GM19238 (cell line): ENCODE measurements around the gene CHTF18.
"Not testable (repeated sequence)": the region's sequence is repeated elsewhere in the genome, so short reads cannot be mapped to it uniquely, and the experiment has no call there.

Source experiments
- DNase-seq: peaks from one replicate; pipeline ENCODE4 v3.0.0; 2011; ENCODE audit warnings: low spot score; ENCODE audit not compliant: insufficient read length

CHTF18 gene

DNA sequence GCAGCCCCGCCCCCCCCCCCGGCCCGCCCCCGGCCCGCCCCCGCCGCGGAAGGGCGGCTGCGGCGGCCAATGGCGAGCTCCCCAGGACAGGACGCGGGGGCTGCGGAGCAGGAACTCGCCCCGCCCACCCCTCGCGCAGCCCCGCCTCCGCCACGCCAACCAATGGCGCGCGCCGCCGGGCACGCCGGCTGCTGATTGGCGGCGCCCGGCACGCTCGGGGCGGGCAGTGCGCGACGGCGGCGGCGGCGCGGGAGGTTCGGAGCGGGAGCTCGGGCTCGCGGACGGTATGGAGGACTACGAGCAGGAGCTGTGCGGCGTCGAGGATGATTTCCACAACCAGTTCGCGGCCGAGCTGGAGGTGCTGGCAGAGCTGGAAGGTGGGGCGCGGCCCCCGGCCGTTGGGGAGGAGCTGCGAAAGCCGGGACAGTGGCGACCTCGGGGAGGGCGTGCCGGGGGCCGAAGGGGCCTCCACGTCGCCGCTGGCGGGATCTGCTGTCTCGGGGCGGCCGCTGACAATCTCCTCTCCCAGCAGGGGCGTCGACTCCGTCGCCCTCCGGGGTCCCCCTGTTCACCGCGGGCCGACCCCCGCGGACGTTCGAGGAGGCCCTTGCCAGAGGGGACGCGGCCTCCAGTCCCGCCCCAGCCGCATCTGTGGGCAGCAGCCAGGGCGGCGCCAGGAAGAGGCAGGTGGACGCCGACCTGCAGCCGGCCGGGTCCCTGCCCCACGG, at the start of gene CHTF18:
TSS of gene CHTF18 (plus strand) at position 222 of the 728 bp plus-strand sequence. CDS start at position 287, 65 bp downstream.
- DNase-seq: peak; percentile 100

DNA sequence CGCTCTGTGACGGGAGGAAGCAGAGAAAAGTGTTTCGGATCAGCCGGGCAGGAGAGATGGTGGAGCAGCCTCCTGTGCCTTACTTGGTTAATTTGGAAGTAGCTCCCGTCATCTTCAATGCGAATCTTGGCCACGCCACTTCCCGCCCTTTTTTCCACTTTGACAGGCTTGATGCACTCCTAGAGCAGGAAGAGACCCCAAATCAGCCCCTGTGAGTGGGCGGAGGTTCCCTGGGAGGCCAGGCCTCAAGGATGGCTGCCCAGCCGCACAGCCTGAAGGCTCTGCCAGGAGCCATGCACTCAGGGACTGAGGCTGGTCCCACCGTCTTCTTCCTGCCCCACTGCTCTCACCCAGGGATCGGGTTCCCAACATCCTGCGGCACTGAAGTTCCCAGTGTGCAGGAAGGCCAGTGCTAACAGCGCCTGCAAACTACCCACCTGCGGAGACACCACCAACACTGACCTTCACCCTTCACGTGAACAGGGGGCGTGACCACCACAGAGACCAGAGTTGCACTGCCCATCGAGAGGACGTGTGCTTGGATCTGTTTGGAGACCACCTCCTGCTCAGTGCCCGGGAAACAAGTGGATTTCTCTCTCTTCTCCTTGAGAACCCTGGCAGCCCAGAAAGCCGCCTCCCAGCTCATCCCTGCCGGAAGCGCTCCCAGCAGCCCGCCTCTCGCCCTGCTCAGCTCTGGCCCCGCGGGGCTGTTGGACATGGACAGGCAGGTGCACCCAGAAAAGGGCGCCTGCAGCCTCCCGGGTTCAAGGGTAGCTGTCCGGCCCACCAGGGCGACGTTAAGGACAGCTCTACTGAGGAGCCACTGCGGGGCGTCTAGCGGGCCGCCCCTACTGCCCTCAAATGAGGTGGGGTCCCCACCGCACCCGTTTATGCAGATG, 48.6 kb upstream of the CHTF18 start:
- no peak for DNase-seq

DNA sequence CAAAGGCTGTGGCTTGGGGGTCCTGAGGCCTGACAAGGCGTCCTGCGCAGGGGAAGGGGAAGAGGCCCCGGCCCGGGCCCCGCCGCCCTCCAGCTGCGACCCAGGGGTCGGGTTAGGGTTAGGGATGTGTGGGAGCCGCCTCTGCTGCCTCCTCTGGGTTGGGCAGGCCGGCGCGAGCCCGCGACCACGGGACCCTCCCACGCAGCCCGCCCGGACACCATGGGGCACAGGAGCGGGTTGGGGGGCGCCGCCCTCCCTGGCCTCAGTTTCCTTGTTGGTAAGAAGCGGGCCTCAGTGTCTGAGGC, 48.0 kb upstream of the CHTF18 start:
- no peak for DNase-seq

DNA sequence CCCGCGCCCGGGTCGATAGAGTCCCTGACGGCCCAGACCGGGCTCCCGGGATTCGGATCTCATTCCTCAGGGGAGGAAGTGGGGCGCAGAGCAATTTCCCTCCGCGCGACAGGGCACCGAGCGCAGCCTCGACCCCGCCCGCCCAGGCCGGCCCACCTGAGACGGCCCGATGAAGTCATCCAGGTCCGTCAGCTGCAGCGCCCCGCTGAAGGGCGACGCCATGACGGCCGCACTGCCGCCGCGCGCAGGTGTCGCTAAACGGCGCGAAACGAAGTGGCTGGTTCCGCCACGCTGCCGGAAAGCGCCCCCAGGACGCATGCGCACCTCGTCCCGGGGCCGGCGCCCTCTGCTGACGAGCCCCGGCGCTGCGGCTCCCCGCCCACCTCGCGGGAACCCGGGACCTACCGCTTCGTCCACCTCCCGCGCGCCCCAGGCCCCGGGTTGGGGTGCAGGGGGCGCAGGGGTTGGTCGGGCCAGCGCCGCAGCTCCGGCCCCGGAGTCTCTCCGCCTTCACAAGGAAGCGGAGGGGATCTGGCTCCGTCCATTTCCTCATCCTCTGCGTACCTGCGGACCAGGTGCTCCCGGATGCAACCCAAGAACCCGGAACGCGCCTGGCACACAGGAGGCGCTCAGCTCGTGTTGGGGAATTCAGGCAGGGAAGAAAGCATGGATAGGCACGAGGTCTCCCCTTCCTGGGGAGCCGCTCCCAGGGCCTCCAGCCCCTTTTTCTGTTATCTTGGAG, 47.5 kb upstream of the CHTF18 start, which contains the start of gene CIAO3:
TSS of gene CIAO3 (minus strand) at position 234 of the 742 bp plus-strand sequence. CDS start at position 222, 12 bp downstream.
- peak; percentile 97 for DNase-seq

DNA sequence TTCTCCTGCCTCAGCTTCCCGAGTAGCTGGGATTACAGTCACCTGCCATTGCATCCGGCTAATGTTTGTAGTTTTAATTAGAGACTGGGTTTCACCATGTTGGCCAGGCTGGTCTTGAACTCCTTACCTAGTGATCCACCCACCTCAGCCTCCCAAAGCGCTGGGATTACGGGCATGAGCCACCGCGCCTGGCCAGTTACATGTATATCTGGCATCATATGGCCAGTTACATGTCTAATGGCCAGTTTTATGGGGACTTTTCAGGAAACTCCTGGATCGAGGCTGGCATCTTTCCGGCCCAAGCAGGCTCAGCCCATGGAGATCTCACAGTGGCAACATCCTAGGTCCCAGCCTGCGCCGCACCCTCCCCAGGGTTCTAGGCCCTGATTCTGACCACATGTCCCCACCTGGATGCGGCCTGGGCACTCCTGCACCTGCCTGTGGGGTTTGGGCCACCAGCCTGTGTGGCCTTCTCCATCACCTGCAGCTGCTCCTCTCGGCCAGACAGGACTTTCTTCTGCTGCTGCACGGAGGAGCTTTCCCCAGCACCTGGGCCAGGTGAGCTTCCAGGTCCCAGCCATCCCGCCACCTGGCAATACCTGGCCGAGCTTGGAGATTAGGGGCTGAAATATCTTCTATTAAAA, 46.3 kb upstream of the CHTF18 start:
- DNase-seq: no peak

DNA sequence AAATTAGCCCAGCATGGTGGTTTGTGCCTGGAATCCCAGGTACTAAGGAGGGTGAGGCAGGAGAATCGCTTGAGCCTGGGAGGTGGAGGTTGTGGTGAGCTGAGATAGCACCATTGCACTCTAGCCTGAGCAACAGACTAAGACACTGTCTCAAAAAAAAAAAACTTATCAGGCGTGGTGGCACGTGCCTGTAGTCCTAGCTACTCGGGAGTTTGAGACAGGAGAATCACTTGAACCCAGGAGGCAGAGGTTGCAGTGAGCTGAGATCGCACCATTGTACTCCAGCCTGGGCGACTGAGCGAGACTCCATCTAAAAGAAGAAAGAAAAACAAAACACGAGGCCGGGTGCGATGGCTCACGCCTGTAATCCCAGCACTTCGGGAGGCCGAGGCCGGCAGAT, 45.5 kb upstream of the CHTF18 start:
- DNase-seq: not testable (repeated sequence)

DNA sequence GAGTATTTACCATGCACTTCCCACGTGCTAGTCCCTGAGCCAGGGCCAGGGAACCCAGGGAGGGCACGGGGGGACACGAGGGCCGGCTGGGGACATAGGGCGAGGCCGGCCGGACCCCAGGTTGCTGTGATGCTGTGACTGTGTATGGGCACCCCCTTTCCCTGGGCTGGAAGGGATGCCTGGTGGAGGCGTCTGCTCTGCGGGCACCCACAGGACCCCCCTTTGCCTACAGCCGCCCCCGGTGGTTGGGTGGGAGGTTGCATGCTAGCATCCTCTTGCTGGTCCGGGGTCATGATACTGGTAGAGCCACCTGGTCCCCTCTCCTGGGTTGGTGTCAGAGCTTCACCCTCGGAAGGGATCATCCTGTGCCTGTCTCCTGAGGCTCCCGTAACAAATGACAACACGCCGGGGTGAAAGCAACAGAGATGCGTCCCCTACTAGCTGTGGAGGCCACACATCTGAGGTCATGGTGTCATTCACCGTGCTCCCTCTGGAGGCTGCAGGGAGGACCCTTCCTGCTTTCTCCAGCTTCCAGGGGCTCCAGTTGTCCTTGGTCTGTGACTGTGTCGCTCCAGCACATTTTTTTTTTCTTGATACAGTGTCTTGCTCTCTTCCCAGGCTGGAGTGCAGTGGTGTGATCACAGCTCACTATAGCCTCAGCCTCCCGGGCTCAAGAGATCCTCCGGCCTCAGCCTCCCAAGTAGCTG, 44.5 kb upstream of the CHTF18 start:
- no peak for DNase-seq

DNA sequence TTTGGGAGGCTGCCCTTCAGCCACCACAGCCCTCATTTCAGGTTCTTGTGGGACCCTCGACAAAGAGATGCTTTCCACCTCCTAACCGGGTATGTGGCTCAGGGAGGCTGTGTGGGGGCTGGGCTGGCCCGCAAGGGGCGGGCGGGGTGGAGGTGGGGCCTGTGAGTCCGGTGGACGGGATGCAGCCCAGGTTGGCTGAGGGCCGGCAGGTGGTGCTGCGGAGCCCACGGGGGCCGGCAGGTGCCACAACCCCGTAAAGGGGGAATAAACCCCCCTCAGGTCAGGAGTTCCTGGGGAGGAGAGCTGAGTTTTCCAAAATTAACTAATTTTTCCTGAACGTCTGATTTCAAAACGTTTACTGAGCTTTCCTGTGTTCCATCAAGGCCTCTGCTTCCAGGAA, 42.7 kb upstream of the CHTF18 start:
- DNase-seq: no peak

DNA sequence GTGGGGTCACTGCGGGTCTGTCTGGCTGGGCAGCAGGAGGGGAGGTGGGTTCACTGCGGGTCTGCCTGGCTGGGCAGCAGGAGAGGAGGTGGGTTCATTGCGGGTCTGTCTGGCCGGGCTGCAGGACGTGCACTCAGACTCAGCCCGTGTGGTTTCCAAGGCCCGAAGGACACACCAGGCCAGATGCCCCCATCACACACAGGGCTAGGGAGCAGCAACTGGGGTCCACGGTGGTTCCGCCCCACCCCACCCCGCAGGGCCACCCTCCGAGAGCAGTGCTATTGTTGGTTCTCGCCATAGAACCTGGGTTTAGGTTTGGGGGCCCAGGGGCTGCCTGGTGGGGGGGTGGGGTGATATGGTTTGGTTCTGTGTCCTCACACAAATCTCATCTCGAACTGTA, 41.8 kb upstream of the CHTF18 start:
- DNase-seq: no peak

DNA sequence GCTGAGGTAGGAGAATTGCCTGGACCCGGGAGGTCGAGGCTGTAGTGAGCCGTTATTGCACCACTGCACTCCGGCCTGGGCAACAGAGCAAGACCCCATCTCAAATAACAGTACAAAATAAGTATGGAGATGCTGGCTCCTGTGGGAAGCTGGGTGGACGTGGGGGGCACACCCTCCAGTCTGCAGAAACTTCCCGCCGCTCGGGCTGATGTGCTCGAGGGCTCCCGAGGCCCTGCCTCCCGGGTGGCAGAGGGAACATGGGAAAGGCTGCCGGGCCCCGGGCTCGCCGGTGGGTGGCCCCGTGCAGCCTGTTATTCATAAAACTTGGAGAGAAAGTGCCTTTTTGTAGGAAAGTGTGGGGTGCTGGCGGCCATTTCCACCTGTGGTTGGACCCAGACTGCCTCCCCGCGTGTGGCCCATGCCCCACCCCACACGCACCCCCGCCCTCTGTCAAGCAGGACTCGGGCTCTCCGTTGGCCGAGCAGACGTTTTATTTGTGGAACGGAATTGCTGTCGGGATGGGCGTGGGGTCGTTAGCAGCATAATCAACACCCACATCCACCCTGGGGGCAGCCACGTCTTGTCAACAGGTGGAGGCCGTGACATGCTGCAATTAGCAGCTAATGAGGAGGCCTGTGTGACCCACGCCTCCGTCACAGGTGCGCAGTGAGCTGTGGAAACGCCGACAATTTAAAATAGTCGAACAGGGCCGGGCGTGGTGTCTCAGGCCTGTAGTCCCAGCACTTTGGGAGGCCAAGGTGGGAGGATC, 40.3 kb upstream of the CHTF18 start:
- no peak for DNase-seq

DNA sequence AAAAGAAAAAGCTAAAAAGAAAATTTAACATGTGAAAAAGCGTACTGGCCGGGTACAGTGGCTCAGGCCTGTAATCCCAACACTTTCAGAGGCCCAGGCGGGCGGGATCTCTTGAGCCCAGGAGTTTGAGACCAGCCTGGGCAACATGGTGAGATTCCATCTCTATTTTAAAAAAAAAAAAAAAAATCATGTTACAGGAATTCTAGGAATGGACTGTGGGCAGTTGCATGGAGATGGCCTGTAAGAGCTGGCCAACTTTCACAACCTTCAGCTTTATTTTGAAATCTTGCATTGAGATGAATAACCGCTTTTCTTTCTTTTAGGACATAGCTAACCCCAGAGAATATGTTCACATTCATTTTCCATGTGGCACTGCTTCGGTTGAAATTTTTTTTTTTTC, 39.4 kb upstream of the CHTF18 start:
- no peak for DNase-seq

DNA sequence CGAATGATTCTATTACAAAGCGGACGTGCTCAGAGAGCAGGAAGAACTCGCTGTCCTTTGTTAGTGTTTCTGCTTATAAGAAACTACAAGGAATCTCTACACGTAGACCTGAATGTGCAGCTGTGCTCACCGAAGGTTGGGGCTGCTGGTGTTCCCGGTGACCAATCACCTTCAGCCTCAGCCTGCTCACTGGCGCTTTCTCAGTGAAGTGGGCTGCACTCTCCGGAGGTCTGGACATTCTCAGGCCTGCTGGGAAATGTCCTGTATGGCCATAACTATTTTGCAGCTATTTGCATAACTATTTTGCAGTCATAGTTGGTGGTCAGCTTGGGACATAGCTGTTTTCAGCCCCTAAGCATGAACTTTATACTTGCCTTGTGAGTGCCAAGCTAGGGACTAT, 37.9 kb upstream of the CHTF18 start:
- DNase-seq: no peak

DNA sequence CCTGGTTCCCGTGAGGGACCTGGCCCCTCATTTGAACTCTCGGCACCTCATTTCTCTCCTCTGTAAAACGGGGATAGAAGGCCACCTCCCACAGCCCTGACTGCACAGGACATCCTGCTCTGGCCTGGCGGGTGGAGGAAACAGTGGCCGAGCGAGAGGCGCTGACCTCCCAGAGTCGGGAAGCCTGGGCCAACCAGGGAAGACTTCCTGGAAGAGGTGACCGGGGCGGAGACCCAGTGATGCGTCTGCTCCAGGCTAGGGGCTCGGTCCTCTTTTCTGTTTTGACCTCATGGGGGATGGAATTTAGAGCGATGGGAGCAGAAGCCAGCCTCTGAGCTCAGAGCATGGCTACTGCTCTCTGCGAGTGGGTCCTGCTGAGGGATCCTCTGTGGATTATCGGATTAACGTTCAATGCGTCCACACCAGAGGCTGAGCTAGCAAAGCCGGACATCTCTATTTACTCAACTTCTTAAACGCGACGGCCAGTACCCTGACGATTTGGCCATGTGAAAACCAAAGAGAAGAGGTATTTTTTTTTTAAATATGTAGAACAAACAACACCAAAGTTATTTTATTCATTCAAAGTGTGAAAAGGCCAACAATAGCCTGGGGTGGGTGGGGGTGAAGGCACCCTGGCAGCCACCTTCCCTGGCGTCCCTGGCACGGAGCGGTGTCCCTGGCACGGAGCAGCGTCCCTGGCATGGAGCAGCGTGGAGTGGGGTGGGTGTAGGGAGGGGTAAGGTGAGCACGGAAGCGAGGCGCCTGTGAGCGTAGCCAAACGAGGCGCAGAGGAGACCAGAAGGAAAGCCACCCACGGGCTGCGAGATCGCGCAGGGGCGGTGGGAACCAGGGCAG, 37.0 kb upstream of the CHTF18 start:
- no peak for DNase-seq

DNA sequence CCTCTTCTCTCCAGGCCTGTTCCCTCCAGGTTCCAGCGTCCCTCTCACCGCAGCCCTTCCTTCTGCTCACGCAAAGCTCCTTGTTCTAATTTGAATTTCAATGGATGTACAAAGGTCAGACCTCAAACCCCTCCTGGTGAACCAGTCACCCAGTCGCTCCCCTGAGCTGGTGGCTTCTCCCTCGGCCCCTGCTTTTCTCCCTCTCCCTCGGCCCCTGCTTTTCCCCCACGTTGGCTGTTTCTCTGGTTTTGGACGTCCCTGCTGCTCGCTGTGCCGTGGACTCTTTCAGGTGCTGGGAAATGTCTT, 36.5 kb upstream of the CHTF18 start:
- no peak for DNase-seq

DNA sequence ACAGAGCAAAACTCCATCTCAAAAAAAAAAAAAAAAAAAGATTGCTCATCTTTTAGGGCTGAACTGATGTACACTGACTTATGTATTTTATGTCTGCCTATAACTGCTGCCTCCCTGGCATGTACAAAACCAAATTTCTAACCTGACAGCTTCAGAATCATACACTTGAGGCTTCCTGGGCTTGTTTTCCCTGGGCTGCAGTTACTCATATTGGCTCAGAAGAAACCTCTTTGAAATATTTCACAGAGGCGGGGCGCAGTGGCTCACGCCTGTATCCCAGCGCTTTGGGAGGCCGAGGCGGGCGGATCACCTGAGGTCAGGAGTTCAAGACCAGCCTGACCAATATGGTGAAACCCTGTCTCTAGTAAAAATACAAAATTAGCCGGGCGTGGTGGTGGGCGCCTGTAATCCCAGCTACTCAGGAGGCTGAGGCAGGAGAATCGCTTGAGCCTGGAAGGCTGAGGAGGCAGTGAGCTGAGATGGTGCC, 34.3 kb upstream of the CHTF18 start:
- DNase-seq: not testable (repeated sequence)

DNA sequence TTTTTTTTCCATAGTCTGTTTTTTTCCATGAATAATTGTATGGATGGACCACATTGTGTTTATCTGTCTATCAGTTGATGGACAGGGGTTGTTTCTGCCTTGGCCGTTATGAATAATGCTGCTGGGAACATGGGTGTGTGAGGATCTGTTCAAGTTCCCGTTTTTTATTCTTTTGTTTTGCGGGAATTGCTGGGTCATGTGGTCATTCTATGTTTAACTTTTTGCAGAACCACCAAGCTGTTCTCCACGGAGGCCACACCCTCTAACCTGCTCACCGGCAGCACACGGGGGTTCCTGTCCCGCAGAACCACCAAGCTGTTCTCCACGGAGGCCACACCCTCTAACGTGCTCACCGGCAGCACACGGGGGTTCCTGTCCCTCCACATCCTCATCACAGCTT, 33.8 kb upstream of the CHTF18 start:
- DNase-seq: no peak

DNA sequence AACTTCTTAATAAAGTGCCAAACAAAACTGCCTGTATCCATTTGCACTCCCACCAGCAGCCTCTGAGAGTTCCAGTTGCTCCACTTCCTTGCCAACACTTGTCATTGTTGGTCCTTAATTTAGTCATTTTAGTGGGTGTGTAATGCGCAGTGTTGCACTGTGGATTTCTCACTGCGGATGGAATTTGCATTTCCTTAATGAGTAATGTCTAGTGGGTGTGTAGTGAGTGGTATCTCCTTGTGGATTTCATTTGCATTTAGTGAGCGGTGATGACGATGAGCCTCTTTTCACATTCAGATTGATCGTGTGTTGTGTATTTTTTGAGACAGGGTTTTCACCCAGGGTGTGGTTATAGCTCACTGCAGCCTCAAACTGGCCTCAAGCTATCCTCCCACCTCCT, 32.0 kb upstream of the CHTF18 start:
- no peak for DNase-seq

DNA sequence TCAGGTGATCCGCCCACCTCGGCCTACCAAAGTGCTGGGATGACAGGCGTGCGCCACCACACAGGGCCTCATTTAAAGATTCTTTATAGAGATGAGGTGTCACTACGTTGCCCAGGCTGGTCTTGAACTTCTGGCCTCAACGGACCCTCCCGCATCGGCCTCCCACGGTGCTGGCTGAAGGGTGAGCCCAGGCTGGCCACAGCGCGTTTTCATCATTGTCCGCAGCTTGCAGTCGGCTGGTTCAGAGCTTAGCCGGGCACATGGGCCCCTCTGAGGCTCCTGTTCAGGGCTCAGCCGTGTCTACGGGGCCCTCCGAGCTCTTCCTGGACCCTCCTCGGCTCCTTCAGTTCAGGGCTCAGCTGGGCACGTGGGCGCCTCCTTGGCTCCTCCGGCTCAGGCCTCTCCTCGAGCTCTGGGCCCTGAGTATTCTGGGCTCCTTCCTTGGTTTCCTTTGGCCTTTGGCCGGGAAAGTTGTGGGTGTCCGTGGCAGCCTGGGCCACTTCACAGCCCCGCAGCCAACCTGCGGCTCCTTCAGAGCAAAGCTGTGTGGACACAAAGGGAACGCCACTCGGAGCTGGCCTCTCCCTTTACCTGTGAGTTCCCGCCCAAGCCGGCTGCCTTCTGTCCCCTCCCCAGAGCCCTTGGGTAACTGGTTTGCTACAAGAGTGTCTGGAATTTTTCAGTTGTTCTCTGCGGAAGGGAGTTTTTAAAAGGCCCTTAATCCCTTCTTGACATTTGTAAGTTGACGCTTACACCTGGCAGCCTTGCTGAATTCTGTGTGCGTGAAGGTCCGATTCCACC, 29.1 kb upstream of the CHTF18 start:
- no peak for DNase-seq
